ENCODE results near the gene SF3A1.

GRCh38 chr22:30348809-30349208 lies 7.9 kb downstream of the SF3A1 start:
- no peak for TF ChIP-seq CTCF (IDR thresholded peaks at IDR 0.05)
- no peak for TF ChIP-seq POLR2A (IDR thresholded peaks at IDR 0.05)

All from heart left ventricle (tissue), 13 donors.